T-helper 2 cell treated with Interferon-gamma antibody and Interleukin-4, amounts not matched to agents 5 μg/mL and 100 μg/mL, for 36 hours (primary cell): ENCODE measurements around the gene CYSLTR2.

Experiments
- DNase-seq: peaks from one replicate; pipeline ENCODE4 v3.0.0; 2021; ENCODE audit warnings: low spot score
- H3K27ac Mint-ChIP-seq: one replicate; pipeline ENCODE4 v1.8.0; 2021; ENCODE audit warnings: mild to moderate bottlenecking, mixed read lengths
- H3K27me3 Mint-ChIP-seq: one replicate; pipeline ENCODE4 v1.8.0; 2021; ENCODE audit warnings: low read depth, mixed read lengths
- H3K36me3 Mint-ChIP-seq: one replicate; pipeline ENCODE4 v1.8.0; 2021; ENCODE audit warnings: low read depth, mixed read lengths
- H3K4me1 Mint-ChIP-seq: one replicate; pipeline ENCODE4 v1.8.0; 2021; ENCODE audit warnings: low read depth, mixed read lengths
- H3K4me3 Mint-ChIP-seq: one replicate; pipeline ENCODE4 v1.8.0; 2022; ENCODE audit warnings: mild to moderate bottlenecking, moderate library complexity, mixed read lengths
- H3K9me3 Mint-ChIP-seq: one replicate; pipeline ENCODE4 v1.8.0; 2021; ENCODE audit warnings: mixed read lengths

Gene CYSLTR2

GRCh38 chr13:48653472-48653939 lies at the start of gene CYSLTR2:
TSS of gene CYSLTR2 (plus strand) at chr13:48653929. CDS start at chr13:48706818, 52,889 bp downstream.
- Mint-ChIP-seq H3K9me3 (no peaks in the 10 kb centered on the region), H3K27me3 (no peaks in the 10 kb centered on the region), H3K36me3 (no peaks in the 10 kb centered on the region), H3K4me3 (peak within 1 kb of the TSS; percentile 82), H3K27ac (peak within 1 kb of the TSS; percentile 89), H3K4me1 (peaks cover 41% of the 10 kb centered on the region)
- DNase-seq, result peak; percentile 33

- no peaks in the 10 kb centered on the region for H3K4me1 Mint-ChIP-seq
- DNase-seq, result no peak
- H3K36me3 Mint-ChIP-seq, result no peaks in the 10 kb centered on the region
- peaks cover 24% of the 10 kb centered on the region for H3K9me3 Mint-ChIP-seq
- H3K4me3 Mint-ChIP-seq, result no peak overlapping the region
- H3K27me3 Mint-ChIP-seq, result no peaks in the 10 kb centered on the region
- H3K27ac Mint-ChIP-seq, result no peak overlapping the region
These were observed 38.7 kb upstream of the CYSLTR2 start for GRCh38 chr13:48615049-48615448.

DNA sequence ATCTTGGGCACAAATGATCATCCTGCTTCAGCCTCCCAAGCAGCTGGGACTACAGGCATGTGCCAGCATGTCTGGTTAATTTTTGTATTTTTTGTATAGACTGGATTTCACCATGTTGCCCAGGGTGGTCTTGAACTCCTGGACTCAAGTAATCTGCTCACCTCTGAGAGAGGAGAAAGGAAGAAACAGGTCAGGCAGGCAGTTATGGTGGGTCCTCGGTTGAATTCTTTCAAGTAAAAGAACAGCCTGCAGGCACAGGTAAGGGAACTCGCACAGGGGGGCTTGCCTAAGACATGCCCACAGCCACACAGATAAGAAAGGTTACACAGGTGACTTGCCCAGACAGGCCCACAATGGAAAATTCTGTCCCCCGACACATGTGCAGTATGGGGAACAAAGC lies 34.8 kb upstream of the CYSLTR2 start:
- no peak overlapping the region for H3K4me3 Mint-ChIP-seq
- DNase-seq, result no peak
- no peak overlapping the region for H3K27ac Mint-ChIP-seq
- H3K4me1 Mint-ChIP-seq, result no peaks in the 10 kb centered on the region
- no peaks in the 10 kb centered on the region for H3K27me3 Mint-ChIP-seq
- peaks cover 43% of the 10 kb centered on the region for H3K9me3 Mint-ChIP-seq
- H3K36me3 Mint-ChIP-seq, result no peaks in the 10 kb centered on the region

DNA sequence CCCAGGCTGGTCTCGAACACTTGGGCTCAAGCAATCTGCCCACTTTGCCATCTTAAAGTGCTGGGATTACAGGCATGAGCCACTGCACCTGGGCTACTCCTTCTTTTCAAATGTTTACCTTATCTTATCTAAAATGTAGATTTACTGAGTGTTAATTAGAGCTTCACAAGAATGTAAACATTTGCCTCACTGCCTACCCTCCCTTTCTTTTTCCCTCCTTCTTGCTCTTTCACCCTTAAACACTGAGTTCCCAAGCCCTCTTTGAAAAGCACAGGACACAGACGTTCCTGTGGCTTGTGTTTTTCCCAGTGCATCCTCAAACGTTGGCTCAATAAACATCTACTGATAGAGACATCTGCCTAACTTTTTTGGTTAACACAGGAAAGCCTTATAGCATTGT lies 32.7 kb upstream of the CYSLTR2 start:
- Mint-ChIP-seq H3K4me1 (no peaks in the 10 kb centered on the region), H3K27me3 (no peaks in the 10 kb centered on the region)
- no peak for DNase-seq

GRCh38 chr13:48624016-48624415 lies 29.7 kb upstream of the CYSLTR2 start:
- no peak overlapping the region for H3K27ac Mint-ChIP-seq

More for the DNA sequence above, 32.7 kb upstream of the CYSLTR2 start:
- Mint-ChIP-seq H3K9me3 (peaks cover 39% of the 10 kb centered on the region), H3K4me3 (no peak overlapping the region), H3K27ac (no peak overlapping the region), H3K36me3 (no peaks in the 10 kb centered on the region)

GRCh38 chr13:48624858-48625257 lies 28.9 kb upstream of the CYSLTR2 start:
- Mint-ChIP-seq H3K4me3 (no peak overlapping the region), H3K27me3 (no peaks in the 10 kb centered on the region), H3K9me3 (peaks cover 29% of the 10 kb centered on the region), H3K36me3 (no peaks in the 10 kb centered on the region), H3K4me1 (no peaks in the 10 kb centered on the region), H3K27ac (no peak overlapping the region)
- DNase-seq, result no peak

More at GRCh38 chr13:48624016-48624415, 29.7 kb upstream of the CYSLTR2 start:
- no peak for DNase-seq
- Mint-ChIP-seq H3K27me3 (no peaks in the 10 kb centered on the region), H3K36me3 (no peaks in the 10 kb centered on the region), H3K9me3 (peaks cover 27% of the 10 kb centered on the region), H3K4me3 (no peak overlapping the region), H3K4me1 (no peaks in the 10 kb centered on the region)

DNA sequence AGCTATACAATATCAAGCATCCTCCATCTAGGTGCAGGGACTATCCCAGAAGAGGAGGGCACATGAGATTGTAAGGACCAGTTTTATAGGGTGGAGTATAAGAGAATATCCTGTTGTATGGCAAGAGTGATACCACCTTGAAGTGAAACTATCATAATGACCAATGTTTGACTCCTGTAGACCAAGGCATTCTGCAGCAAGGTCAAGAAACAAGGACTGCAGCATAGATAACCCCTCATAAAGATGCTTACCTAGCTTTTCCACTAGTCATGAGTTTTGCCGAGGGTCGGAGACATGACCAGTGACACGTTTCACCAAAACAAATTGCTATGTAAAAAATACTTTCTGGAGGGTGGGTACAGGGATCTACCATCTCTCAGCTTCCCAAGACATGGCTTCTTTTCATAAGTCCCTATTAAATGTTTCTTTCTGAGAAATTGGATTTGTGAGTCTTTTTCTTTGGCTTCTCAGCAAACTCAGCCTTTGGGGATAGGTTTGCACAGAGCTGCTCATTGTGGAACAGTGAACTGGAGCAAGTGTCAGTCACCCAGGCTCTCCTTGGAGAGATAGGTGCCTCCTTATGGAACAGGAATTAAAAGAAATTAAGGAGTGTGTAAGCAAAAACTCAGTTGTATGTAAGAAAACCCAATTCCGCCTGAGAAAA lies 28.2 kb upstream of the CYSLTR2 start:
- H3K4me3 Mint-ChIP-seq, result no peak overlapping the region
- H3K9me3 Mint-ChIP-seq, result peaks cover 22% of the 10 kb centered on the region
- H3K27ac Mint-ChIP-seq, result no peak overlapping the region
- DNase-seq, result no peak
- H3K27me3 Mint-ChIP-seq, result no peaks in the 10 kb centered on the region
- H3K36me3 Mint-ChIP-seq, result no peaks in the 10 kb centered on the region
- no peaks in the 10 kb centered on the region for H3K4me1 Mint-ChIP-seq

GRCh38 chr13:48626077-48626449 lies 27.7 kb upstream of the CYSLTR2 start:
- no peak overlapping the region for H3K27ac Mint-ChIP-seq
- no peaks in the 10 kb centered on the region for H3K36me3 Mint-ChIP-seq
- peaks cover 20% of the 10 kb centered on the region for H3K9me3 Mint-ChIP-seq
- H3K4me3 Mint-ChIP-seq, result no peak overlapping the region
- DNase-seq, result no peak
- H3K27me3 Mint-ChIP-seq, result no peaks in the 10 kb centered on the region
- no peaks in the 10 kb centered on the region for H3K4me1 Mint-ChIP-seq

GRCh38 chr13:48626726-48627451 lies 26.8 kb upstream of the CYSLTR2 start:
- Mint-ChIP-seq H3K4me3 (no peak overlapping the region), H3K4me1 (no peaks in the 10 kb centered on the region), H3K9me3 (peaks cover 12% of the 10 kb centered on the region), H3K27ac (no peak overlapping the region), H3K27me3 (no peaks in the 10 kb centered on the region), H3K36me3 (no peaks in the 10 kb centered on the region)
- no peak for DNase-seq

DNA sequence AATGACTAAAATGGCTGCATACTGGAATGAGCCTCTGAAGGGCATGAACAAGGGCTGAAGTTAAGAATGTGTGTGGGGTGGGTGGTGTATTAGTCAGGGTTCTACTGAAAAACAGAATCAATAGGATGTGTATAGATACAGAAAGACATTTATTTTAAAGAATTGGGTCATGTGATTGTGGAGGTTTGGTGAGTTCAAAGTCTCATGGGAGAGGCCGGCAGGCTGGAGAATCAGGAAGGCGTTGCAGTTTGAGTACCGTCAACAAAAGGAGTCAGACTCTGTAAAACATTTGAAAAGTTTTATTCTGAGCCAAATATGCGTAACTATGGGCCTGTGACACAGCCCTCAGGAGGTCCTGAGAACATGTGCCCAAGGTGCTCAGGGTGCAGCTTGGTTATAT lies 24.5 kb upstream of the CYSLTR2 start:
- DNase-seq, result no peak
- H3K4me1 Mint-ChIP-seq, result peaks cover 3% of the 10 kb centered on the region

DNA sequence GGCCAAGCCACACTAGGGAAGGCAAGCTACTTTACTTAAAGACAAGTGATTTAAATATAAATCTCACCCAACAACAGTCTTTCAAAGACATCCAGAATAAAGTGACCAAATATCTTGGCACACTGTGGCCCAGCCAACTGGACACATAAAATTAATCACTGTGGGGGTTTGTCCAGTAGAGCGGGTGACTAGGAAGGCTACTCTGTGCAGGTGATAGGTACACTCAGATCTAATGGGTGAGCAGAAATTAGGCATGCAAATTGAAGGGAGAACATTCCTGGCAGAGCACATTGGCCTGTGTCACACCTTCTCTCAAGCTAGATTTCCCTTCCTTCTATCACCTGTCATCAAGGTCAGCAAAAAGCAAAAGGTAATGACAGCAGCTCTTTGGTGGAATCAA lies 23.4 kb upstream of the CYSLTR2 start:
- H3K27ac Mint-ChIP-seq, result no peak overlapping the region
- peaks cover 7% of the 10 kb centered on the region for H3K4me1 Mint-ChIP-seq

More for the DNA sequence above, 24.5 kb upstream of the CYSLTR2 start:
- Mint-ChIP-seq H3K27me3 (no peaks in the 10 kb centered on the region), H3K27ac (no peak overlapping the region), H3K36me3 (no peaks in the 10 kb centered on the region), H3K9me3 (peaks cover 5% of the 10 kb centered on the region), H3K4me3 (no peak overlapping the region)

DNA sequence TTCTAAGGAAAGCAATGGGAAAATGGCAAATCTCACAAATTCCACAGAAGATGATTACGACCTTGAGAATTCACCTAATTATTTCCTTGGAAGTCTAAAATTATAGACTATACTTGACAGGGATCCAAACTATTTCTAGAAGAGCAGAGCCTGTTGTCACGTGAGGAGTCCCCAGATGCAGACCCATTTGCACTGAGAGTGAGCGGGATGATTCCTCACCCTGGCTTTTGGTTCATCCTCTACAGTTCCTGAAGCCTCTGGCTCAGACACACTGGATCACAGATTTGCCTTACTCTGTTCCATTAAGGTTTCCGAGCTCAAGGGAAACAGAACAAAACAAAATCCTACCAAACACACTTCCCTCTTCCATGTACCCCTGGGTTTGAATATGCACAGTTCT lies 23.0 kb upstream of the CYSLTR2 start:
- Mint-ChIP-seq H3K4me3 (no peak overlapping the region), H3K9me3 (peaks cover 10% of the 10 kb centered on the region), H3K27ac (no peak overlapping the region), H3K27me3 (no peaks in the 10 kb centered on the region), H3K4me1 (peaks cover 7% of the 10 kb centered on the region), H3K36me3 (no peaks in the 10 kb centered on the region)
- DNase-seq, result no peak

More for the DNA sequence above, 23.4 kb upstream of the CYSLTR2 start:
- DNase-seq, result no peak
- no peaks in the 10 kb centered on the region for H3K27me3 Mint-ChIP-seq
- no peaks in the 10 kb centered on the region for H3K36me3 Mint-ChIP-seq
- no peak overlapping the region for H3K4me3 Mint-ChIP-seq
- peaks cover 10% of the 10 kb centered on the region for H3K9me3 Mint-ChIP-seq

GRCh38 chr13:48631441-48631840 lies 22.3 kb upstream of the CYSLTR2 start:
- peaks cover 15% of the 10 kb centered on the region for H3K9me3 Mint-ChIP-seq

GRCh38 chr13:48633700-48634099 lies 20.0 kb upstream of the CYSLTR2 start:
- peaks cover 21% of the 10 kb centered on the region for H3K9me3 Mint-ChIP-seq
- H3K27me3 Mint-ChIP-seq, result peaks cover 4% of the 10 kb centered on the region
- H3K36me3 Mint-ChIP-seq, result no peaks in the 10 kb centered on the region
- no peak for DNase-seq
- H3K27ac Mint-ChIP-seq, result no peak overlapping the region
- H3K4me1 Mint-ChIP-seq, result peaks cover 7% of the 10 kb centered on the region
- H3K4me3 Mint-ChIP-seq, result no peak overlapping the region

More at GRCh38 chr13:48631441-48631840, 22.3 kb upstream of the CYSLTR2 start:
- no peaks in the 10 kb centered on the region for H3K27me3 Mint-ChIP-seq
- H3K36me3 Mint-ChIP-seq, result no peaks in the 10 kb centered on the region
- DNase-seq, result no peak
- H3K4me3 Mint-ChIP-seq, result no peak overlapping the region
- peaks cover 7% of the 10 kb centered on the region for H3K4me1 Mint-ChIP-seq
- H3K27ac Mint-ChIP-seq, result no peak overlapping the region
